BJ (cell line): ENCODE results near the gene MBD4. TPM values are rescaled to one million over a fixed set of nuclear protein-coding genes. Genes with fewer than 3 reads are reported as not detected.

Source experiments
- CTCF ChIA-PET: fragments of 350-600 bp; formaldehyde crosslinking; extraction: SDS; loops from one replicate; lab custom pipeline; 2021; ENCODE audit warnings: antibody characterized with exemption, inconsistent platforms; lab: Yijun Ruan, JAX
- POLR2A ChIA-PET: fragments of 300-600 bp; sonication (Branson Sonifier 250); formaldehyde crosslinking; extraction: SDS; loops from one replicate; lab custom pipeline; 2021; ENCODE audit warnings: antibody characterized with exemption; lab: Charles Lee
- DNase-seq: peaks from one replicate; pipeline ENCODE4 v3.0.0-alpha.2; 2011; ENCODE audit warnings: low read depth
- H3K27me3 ChIP-seq: 2 replicates; pipeline ENCODE4 v1.6.0; 2011; ENCODE audit warnings: low read length; ENCODE audit not compliant: control insufficient read depth, insufficient read depth
- H3K36me3 ChIP-seq: 2 replicates; pipeline ENCODE4 v1.5.1; 2011; ENCODE audit warnings: low read length; ENCODE audit not compliant: control insufficient read depth, insufficient read depth
- H3K4me3 ChIP-seq: 2 replicates; pipeline ENCODE4 v1.5.1; 2011; ENCODE audit warnings: low read depth, mild to moderate bottlenecking, control low read depth, low read length
- polyA plus RNA-seq: library from polyadenylated mRNA; depleted of rRNA; stranded (reverse); fragments of >200 nt; gene quantifications from 2 replicates; pipeline ENCODE4 v1.2.3, GENCODE V29; 2011
- TF ChIP-seq, protein P1 (sequence below): IDR thresholded peaks from 2 replicates; pipeline ENCODE4 v1.5.1; 2011; ENCODE audit warnings: low read depth, mild to moderate bottlenecking, control low read depth, inconsistent platforms, low read length, moderate library complexity; ENCODE audit not compliant: insufficient read depth

The MBD4 gene
- polyA plus RNA-seq, 1 experiment, result 17.5 TPM

DNA sequence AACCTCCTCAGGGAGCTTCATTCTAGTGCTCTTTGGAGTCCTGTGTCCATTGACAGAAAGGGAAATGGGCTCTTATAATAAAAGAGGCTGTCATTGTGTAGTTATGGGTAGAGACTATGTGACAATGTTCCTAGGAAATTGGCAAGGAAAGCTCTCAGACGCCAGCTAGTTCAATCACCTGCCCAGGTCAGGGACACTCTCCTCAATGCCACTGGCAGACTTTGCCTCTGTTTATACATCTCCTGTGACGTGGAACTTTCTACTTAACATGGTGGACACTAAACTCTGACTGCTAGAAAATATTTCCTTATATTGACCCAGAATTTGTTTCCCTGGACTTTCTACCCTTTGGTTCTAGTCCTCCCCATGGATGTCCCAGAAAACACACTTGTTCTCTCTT, 14.1 kb downstream of the MBD4 start:
- Histone ChIP-seq H3K4me3 (no peak overlapping the region), H3K36me3 (peaks cover 2% of the 10 kb centered on the region; the same call in 1 of the 2 replicates), H3K27me3 (no peaks in the 10 kb centered on the region)
- ChIA-PET POLR2A (no interaction called here), CTCF (no interaction called here)
- no peak for DNase-seq
- TF ChIP-seq, protein P1, sequence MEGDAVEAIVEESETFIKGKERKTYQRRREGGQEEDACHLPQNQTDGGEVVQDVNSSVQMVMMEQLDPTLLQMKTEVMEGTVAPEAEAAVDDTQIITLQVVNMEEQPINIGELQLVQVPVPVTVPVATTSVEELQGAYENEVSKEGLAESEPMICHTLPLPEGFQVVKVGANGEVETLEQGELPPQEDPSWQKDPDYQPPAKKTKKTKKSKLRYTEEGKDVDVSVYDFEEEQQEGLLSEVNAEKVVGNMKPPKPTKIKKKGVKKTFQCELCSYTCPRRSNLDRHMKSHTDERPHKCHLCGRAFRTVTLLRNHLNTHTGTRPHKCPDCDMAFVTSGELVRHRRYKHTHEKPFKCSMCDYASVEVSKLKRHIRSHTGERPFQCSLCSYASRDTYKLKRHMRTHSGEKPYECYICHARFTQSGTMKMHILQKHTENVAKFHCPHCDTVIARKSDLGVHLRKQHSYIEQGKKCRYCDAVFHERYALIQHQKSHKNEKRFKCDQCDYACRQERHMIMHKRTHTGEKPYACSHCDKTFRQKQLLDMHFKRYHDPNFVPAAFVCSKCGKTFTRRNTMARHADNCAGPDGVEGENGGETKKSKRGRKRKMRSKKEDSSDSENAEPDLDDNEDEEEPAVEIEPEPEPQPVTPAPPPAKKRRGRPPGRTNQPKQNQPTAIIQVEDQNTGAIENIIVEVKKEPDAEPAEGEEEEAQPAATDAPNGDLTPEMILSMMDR, result no peak

DNA sequence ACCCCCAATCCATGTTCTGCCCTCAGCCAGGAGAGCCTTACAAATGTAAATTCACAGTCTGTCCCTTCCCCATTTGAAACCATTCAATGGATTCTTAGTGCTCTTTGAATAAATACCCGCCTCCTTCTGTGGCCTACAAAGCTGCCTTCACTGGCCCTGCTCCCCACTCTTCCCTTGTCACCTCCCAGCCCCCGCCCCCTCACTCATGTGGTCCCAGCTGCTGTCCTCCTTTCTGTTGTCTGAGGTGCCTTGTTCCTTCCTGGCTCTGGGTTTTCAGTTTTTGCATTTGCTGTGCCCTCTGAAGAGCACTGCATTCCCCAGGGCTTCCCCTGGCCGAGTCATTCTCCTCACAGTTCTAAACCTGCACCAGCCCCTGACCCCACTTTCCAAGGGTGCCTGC, 14.5 kb downstream of the MBD4 start:
- TF ChIP-seq, protein P1, result no peak
- Histone ChIP-seq H3K27me3 (no peaks in the 10 kb centered on the region), H3K36me3 (peaks cover 2% of the 10 kb centered on the region; the same call in 1 of the 2 replicates), H3K4me3 (no peak overlapping the region)
- no peak for DNase-seq
- ChIA-PET POLR2A (no interaction called here), CTCF (no interaction called here)

DNA sequence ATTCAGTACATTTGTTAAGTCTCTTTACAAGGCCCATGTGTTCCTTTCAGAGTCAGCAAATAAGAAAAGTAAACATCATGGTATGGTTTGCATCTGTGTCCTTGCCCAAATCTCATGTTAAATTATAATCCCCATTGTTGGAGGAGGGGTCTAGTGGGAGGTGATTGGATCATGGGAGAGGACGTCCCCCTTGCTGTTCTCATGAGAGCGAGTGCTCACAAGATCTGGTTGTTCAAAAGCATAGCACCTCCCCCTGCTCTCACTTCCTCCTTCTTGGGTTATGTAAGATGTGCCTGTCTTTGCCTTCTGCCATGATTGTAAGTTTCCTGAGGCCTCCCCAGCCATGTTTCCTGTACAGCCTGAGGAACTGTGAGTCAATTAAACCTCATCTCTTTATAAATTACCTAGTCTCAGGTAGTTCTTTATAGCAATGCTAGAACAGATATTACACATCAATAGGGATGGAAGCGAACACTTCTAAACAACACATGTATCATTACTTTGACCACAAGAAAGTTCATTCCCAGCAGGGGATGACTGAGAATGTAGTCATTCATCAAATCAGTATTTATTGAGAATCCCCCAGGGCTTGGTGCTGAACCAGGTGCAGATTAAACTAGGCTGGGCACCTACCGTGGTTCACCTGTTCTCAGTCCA, 15.4 kb downstream of the MBD4 start:
- TF ChIP-seq, protein P1, result no peak
- H3K27me3 ChIP-seq, result no peaks in the 10 kb centered on the region
- DNase-seq, result no peak
- POLR2A ChIA-PET, result no interaction called here
- CTCF ChIA-PET, result no interaction called here
- H3K4me3 ChIP-seq, result no peak overlapping the region
- no peaks in the 10 kb centered on the region for H3K36me3 ChIP-seq

DNA sequence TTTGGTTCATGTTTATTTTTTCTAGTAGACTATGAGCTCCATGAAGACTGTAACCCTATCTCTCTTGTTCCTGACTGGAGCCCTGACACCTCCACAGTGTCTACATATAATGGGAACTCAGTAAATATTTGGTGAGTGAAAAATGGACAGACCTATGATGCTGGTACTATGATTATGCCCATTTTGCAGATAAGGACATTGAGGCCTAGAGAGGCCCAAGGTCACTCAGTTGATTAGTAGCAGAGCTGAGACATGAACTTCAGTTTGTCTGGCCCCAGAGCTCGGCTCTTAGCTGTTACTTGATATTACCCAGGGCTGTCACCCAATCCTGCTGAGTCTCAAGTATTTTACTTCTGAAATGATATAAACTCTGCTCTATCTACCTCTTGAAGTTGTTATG, 16.9 kb downstream of the MBD4 start:
- DNase-seq, result no peak
- Histone ChIP-seq H3K36me3 (no peaks in the 10 kb centered on the region), H3K4me3 (no peak overlapping the region), H3K27me3 (no peaks in the 10 kb centered on the region)
- TF ChIP-seq, protein P1, result no peak
- CTCF ChIA-PET, result interaction anchor here (1.1 to 1.5 kb wide), 2 partner anchors 9 to 23 kb away, joined by 3 to 4 read pairs; no protein-coding TSS in a partner anchor
- POLR2A ChIA-PET, result no interaction called here

DNA sequence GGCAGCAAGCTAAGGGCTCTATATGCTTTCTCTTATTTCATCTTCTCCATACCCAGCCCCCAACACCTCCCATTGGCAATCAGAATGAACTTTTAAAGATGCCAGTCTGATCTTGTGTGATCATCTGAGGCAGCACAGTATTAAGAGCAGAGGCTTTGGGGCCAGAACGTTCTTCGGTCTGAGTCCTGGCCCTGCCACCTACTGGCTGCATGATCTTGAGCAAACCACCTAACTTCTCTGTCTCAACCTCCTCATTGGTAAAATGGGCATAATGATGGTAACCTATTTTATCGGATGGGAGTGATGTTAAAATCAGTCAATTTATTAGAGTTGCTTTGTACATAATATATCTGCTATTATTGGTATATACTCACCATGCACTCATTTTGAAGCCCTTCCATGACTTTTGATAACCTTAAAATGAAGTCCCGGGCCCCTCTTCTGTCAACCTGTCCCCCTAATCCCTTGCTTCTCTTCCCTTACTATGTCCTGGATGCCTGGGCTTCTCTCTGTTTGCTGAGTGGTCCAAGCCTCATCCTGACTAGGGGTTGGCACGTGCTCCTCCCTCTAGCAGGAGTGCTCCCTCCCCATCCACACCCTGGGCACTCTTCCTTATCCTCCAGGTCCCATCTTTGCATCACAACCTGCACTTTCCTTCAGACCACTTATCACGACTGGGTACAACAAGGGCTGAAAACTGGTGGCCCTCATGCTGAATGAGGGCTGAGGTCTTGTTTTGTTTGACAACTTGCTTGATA, 17.6 kb downstream of the MBD4 start:
- Histone ChIP-seq H3K36me3 (no peaks in the 10 kb centered on the region), H3K27me3 (no peaks in the 10 kb centered on the region), H3K4me3 (no peak overlapping the region)
- TF ChIP-seq, protein P1, result peak; percentile 24; the same call in 1 of the 2 replicates
- DNase-seq, result no peak
- ChIA-PET POLR2A (no interaction called here), CTCF (interaction anchor here (1.1 to 1.5 kb wide), 2 partner anchors 8 to 22 kb away, joined by 3 to 4 read pairs; no protein-coding TSS in a partner anchor)
